Measurements from ENCODE around the gene MRPS5.
A peak's percentile ranks its signal among the peaks of the same experiment; 100 is the strongest.

The MRPS5 gene

DNA sequence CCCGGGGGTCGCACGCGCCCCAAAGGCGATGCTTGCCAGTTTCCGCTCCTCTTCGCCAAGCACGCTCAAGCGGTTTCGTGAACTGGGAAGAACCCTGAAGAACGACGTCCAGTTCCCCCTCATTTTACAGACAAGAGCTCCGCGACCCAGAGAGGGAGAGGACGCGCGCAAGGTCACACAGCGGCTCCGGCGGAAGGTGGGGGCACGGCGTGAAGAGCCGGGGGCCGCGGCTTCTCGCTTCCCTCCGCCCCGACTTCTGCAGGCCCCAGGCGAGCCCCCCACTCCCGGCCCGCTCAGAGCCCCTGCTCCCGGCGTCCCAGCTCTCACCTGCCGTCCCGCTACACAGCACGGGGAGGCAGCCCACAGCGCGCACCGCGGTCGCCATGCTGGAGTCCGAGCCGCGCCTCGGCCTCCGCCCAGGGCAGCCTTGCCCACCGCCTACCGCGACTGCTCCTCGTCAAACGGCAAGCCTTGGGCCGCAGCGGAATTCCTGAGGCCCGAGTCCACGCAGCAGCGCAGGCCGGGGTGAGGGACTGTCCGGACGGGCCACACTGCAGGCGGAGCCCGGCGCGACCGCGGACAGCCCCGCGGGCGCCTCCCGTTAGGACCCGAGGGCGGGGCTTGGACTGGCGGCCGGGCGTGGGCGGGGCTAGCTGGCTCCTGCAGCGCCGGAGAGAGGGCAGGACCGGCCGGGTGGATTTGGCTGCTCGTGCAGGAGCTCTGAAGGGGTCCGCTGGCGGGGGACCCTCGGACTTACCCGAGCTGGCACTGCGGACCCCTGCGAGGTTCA, at the start of gene MRPS5:
TSS of gene MRPS5 (minus strand) at position 402 of the 790 bp plus-strand sequence. CDS start at position 385, 17 bp downstream.
- TF ChIP-seq, protein P1, sequence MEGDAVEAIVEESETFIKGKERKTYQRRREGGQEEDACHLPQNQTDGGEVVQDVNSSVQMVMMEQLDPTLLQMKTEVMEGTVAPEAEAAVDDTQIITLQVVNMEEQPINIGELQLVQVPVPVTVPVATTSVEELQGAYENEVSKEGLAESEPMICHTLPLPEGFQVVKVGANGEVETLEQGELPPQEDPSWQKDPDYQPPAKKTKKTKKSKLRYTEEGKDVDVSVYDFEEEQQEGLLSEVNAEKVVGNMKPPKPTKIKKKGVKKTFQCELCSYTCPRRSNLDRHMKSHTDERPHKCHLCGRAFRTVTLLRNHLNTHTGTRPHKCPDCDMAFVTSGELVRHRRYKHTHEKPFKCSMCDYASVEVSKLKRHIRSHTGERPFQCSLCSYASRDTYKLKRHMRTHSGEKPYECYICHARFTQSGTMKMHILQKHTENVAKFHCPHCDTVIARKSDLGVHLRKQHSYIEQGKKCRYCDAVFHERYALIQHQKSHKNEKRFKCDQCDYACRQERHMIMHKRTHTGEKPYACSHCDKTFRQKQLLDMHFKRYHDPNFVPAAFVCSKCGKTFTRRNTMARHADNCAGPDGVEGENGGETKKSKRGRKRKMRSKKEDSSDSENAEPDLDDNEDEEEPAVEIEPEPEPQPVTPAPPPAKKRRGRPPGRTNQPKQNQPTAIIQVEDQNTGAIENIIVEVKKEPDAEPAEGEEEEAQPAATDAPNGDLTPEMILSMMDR (IDR thresholded peaks at IDR 0.05; ENCODE audit: extremely low read depth, insufficient read depth, missing control alignments): peak; percentile 12
- in situ Hi-C loops (cut with MboI; ENCODE audit: low pct_unique_long_range_greater_than_20kb, low sequenced_read_pairs, unreplicated experiment): no loop called here
- DNase-seq (ENCODE audit: low spot score): peak; percentile 94

DNA sequence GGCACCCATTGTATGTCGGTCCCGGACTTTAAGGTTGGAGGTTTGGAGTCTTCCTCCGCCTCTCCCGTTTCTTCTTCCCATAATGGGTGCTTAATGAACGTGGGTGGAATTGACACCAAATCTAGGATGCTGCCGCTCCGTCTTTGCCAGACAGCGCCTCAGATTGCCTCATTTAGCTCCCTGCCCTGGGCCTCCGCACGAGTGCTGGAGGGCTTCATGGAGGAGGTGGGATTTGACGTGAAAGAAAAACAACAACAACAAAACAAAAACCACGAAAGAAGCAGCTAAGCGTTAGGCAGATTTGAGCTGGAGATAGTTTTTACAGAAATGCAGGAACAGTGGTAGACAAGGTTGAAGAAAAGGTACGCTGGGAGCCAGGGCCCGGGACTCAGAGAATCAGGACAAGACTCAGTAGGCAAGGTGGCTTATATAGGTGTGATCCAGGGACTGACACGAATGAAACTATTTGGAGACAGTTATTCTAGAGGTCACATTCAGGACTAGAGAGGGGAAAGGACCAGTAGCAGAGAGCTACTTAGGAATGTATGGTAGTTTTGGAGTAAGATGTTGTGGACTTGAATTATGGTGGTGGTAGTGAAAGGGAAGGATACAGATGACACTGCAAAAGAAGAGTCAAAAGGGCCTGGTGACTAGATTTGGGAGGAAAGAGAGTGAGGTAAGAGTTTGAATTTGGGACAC, 44.6 kb upstream of the MRPS5 start:
- TF ChIP-seq, protein P1 (IDR thresholded peaks at IDR 0.05; ENCODE audit: extremely low read depth, insufficient read depth, missing control alignments): no peak
- in situ Hi-C loops (cut with MboI; ENCODE audit: low pct_unique_long_range_greater_than_20kb, low sequenced_read_pairs, unreplicated experiment): no loop called here

DNA sequence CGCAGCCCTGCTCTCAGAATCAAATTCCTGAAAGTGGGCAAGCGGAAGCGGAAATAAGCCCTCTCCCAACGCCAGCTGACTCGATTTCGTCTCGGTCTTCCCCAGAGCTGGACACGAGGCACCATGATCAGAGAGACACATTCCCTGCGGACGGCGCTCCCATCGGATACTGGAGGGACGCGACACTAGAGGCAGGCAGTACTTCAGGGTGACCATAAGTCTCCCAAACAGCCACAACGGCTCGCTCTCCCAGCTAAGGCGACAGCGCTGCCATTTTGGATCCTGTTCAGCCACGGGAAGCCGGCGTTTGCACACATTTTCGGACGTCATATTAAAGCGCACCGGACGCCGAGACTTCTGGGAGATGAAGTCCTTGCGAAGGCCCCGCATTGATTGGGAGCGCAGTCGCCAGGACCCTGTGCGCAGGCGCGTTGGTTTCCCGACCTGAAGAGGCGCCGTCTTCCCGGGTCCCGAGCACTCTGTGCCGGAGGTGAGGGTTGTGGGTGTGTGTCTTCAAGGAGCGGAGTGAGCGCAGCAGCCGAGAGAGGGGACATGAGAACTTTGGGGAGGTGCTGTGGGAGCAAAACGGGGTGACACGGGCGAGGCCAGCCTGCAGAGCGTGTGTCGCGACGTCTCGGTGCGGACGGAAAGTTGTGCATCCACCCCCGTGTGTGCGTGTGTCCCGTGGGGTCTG, 43.9 kb upstream of the MRPS5 start, which contains the start of gene ZNF2:
TSS of gene ZNF2 (plus strand) at position 439 of the 694 bp plus-strand sequence. CDS start 10,418 bp downstream, outside the sequence.
- in situ Hi-C loops (cut with MboI; ENCODE audit: low pct_unique_long_range_greater_than_20kb, low sequenced_read_pairs, unreplicated experiment): no loop called here
- TF ChIP-seq, protein P1 (IDR thresholded peaks at IDR 0.05; ENCODE audit: extremely low read depth, insufficient read depth, missing control alignments): no peak

More for the DNA sequence above, 44.6 kb upstream of the MRPS5 start:
- DNase-seq (ENCODE audit: low spot score): no peak

DNA sequence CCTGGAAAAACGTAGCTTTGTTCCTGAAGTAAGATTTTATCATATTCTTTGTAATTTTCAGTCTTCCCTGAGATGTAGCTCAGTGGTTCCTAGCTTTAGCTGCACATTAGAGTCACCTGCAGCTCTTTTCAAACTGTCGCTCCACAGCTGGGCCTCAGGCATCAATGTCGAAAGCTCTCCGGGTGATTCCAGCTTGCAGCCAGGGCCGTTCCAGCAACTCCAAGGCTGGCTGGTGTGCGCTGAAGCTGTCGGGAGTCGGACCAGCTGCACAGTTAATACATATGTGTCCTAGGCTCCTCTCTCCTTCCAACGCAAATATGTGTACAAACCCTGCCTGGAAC, 43.4 kb upstream of the MRPS5 start:
- TF ChIP-seq, protein P1 (IDR thresholded peaks at IDR 0.05; ENCODE audit: extremely low read depth, insufficient read depth, missing control alignments): no peak
- in situ Hi-C loops (cut with MboI; ENCODE audit: low pct_unique_long_range_greater_than_20kb, low sequenced_read_pairs, unreplicated experiment): no loop called here
- peak; percentile 21 for DNase-seq (ENCODE audit: low spot score)

More for the DNA sequence above, 43.9 kb upstream of the MRPS5 start, which contains the start of gene ZNF2:
- peak; percentile 96 for DNase-seq (ENCODE audit: low spot score)

DNA sequence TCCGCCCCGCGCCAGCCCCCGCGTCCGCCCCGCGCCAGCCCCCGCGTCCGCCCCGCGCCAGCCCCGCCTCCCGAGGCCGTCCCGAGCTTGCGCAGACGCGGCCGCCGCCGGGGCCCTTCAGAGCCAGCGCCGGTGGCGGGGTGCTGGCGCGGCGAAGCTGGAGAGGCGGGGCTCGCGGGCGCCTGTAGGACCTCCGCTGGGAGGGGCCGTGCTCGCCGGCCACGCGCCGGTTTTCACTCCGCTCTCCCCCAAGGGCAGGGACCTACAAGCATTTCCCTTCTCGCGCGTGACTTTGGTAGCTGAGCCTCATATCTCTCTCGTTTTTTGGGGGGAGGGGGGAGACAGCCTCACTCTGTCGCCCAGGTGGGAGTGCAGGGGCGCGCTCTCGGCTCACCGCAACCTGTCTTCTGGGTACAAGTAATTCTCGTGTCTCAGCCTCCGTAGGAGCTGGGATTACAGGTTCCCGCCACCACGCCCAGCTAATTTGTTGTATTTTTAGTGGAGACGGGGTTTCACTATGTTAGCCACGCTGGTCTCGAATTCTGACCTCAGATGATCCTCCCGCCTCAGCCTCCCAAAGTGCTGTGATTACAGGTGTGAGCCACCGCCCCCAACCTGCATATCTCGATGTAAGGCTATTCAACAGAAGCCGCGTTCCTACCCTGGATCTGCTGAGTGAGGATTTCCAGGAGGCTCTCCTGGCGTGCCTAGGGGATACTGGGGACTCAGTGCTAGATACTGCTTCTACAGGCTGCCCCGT, 38.3 kb upstream of the MRPS5 start, which contains the start of gene ZNF514:
TSS of gene ZNF514 (minus strand) at position 159 of the 760 bp plus-strand sequence. CDS start 6,595 bp downstream, outside the sequence.
- peak; percentile 90 for DNase-seq (ENCODE audit: low spot score)
- TF ChIP-seq, protein P1 (IDR thresholded peaks at IDR 0.05; ENCODE audit: extremely low read depth, insufficient read depth, missing control alignments): no peak
- in situ Hi-C loops (cut with MboI; ENCODE audit: low pct_unique_long_range_greater_than_20kb, low sequenced_read_pairs, unreplicated experiment): no loop called here

All from GM13977 (cell line).